GM23338 (cell line): Measurements from ENCODE around the gene SHANK2. TPM values are rescaled to one million over a fixed set of nuclear protein-coding genes. Genes with fewer than 3 reads are reported as not detected.

Source experiments
- STAT1 ChIP-seq: IDR thresholded peaks from one replicate; pipeline ENCODE4 v1.6.1; 2016; ENCODE audit warnings: antibody characterized with exemption; ENCODE audit not compliant: unreplicated experiment
- ZNF462 ChIP-seq: fragments of 250-450 bp; sonication (Bioruptor Pico); IDR thresholded peaks from 2 replicates; pipeline ENCODE4 v1.5.0; 2020; ENCODE audit warnings: mild to moderate bottlenecking, moderate library complexity
- polyA plus RNA-seq: library from polyadenylated mRNA; unstranded; fragments of >200 nt; fragmentation: Nextera tagmentation; extraction: Ambion mirVana; gene quantifications from 2 replicates; pipeline ENCODE4 v1.2.1, GENCODE V29; 2016
- total RNA-seq: library from RNA; depleted of rRNA; stranded (reverse); fragments of >200 nt; shearing (Covaris generic); gene quantifications from 2 replicates; pipeline ENCODE4 v1.2.3, GENCODE V29; 2014
- TF ChIP-seq, protein P1 (sequence below), 2 experiments: fragments of 200-600 bp in 1 of 2; sonication (generic) in 1 of 2; conservative IDR thresholded peaks; 2 replicates each; pipeline versions ENCODE4 v1.5.1 to v1.6.1; 2016 to 2017; ENCODE audit warnings: antibody characterized with exemption in 2 of 2, low read depth in 2 of 2, mild to moderate bottlenecking in 2 of 2, moderate library complexity in 1 of 2
- TF ChIP-seq, protein P2 (sequence below): IDR thresholded peaks from 2 replicates; pipeline ENCODE4 v1.6.1; 2016; ENCODE audit warnings: antibody characterized with exemption
- TF ChIP-seq, protein P3 (sequence below): IDR thresholded peaks from one replicate; pipeline ENCODE4 v1.6.1; 2018; ENCODE audit warnings: antibody characterized with exemption; ENCODE audit not compliant: unreplicated experiment

The SHANK2 gene
- total and polyA plus RNA-seq, 2 experiments from 2014 or later, result 22.0 to 81.4 TPM

DNA sequence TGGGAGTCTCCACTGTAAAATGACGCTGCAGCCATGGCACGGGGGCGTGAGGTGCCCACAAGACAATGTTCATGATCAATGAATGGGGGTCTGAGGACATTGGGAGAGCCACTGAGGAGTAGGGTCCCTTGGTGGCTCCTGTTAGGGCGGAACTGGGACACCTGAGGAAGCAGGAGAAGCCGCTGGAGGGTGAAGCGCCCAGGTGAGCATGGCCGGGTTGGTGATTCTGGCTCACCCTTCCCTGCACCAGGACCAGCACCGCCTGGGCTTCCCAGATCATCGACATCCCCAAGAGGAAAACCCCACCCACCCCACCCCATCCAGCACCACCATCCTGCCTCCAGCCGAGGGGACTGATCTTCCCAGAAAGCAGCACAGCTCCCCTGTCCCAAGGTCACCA is 30.6 kb downstream of the SHANK2 start (continued):
- TF ChIP-seq ZNF462 (CRISPR knock-in tag), result no peak
- TF ChIP-seq, protein P1, sequence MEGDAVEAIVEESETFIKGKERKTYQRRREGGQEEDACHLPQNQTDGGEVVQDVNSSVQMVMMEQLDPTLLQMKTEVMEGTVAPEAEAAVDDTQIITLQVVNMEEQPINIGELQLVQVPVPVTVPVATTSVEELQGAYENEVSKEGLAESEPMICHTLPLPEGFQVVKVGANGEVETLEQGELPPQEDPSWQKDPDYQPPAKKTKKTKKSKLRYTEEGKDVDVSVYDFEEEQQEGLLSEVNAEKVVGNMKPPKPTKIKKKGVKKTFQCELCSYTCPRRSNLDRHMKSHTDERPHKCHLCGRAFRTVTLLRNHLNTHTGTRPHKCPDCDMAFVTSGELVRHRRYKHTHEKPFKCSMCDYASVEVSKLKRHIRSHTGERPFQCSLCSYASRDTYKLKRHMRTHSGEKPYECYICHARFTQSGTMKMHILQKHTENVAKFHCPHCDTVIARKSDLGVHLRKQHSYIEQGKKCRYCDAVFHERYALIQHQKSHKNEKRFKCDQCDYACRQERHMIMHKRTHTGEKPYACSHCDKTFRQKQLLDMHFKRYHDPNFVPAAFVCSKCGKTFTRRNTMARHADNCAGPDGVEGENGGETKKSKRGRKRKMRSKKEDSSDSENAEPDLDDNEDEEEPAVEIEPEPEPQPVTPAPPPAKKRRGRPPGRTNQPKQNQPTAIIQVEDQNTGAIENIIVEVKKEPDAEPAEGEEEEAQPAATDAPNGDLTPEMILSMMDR (conservative IDR thresholded peaks at IDR 0.05; ENCODE audit: low read depth in 2 of 2), result no peak
- TF ChIP-seq, protein P2, sequence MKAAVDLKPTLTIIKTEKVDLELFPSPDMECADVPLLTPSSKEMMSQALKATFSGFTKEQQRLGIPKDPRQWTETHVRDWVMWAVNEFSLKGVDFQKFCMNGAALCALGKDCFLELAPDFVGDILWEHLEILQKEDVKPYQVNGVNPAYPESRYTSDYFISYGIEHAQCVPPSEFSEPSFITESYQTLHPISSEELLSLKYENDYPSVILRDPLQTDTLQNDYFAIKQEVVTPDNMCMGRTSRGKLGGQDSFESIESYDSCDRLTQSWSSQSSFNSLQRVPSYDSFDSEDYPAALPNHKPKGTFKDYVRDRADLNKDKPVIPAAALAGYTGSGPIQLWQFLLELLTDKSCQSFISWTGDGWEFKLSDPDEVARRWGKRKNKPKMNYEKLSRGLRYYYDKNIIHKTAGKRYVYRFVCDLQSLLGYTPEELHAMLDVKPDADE, result no peak
- TF ChIP-seq, protein P3, sequence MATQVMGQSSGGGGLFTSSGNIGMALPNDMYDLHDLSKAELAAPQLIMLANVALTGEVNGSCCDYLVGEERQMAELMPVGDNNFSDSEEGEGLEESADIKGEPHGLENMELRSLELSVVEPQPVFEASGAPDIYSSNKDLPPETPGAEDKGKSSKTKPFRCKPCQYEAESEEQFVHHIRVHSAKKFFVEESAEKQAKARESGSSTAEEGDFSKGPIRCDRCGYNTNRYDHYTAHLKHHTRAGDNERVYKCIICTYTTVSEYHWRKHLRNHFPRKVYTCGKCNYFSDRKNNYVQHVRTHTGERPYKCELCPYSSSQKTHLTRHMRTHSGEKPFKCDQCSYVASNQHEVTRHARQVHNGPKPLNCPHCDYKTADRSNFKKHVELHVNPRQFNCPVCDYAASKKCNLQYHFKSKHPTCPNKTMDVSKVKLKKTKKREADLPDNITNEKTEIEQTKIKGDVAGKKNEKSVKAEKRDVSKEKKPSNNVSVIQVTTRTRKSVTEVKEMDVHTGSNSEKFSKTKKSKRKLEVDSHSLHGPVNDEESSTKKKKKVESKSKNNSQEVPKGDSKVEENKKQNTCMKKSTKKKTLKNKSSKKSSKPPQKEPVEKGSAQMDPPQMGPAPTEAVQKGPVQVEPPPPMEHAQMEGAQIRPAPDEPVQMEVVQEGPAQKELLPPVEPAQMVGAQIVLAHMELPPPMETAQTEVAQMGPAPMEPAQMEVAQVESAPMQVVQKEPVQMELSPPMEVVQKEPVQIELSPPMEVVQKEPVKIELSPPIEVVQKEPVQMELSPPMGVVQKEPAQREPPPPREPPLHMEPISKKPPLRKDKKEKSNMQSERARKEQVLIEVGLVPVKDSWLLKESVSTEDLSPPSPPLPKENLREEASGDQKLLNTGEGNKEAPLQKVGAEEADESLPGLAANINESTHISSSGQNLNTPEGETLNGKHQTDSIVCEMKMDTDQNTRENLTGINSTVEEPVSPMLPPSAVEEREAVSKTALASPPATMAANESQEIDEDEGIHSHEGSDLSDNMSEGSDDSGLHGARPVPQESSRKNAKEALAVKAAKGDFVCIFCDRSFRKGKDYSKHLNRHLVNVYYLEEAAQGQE, result no peak
- no peak for TF ChIP-seq STAT1
